Measurements from ENCODE around the gene AIF1.

DNA sequence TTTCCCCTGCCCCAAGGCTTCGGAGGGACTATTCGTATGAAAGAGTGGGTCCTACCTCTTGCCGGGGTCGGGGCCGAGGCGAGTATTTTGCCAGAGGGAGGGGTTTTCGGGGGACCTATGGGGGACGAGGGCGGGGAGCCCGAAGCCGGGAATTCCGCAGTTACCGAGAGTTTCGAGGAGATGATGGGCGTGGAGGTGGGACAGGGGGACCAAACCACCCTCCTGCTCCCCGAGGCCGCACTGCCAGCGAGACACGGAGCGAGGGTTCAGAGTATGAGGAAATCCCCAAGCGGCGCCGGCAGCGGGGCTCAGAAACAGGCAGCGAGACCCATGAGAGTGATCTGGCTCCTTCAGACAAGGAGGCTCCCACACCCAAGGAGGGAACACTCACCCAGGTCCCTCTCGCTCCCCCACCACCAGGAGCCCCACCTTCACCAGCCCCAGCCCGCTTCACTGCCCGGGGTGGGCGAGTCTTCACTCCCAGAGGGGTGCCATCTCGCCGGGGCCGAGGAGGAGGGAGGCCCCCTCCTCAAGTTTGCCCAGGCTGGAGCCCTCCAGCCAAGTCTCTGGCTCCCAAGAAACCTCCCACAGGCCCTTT, 16.7 kb downstream of the AIF1 start:
- TF ChIP-seq, protein P1, sequence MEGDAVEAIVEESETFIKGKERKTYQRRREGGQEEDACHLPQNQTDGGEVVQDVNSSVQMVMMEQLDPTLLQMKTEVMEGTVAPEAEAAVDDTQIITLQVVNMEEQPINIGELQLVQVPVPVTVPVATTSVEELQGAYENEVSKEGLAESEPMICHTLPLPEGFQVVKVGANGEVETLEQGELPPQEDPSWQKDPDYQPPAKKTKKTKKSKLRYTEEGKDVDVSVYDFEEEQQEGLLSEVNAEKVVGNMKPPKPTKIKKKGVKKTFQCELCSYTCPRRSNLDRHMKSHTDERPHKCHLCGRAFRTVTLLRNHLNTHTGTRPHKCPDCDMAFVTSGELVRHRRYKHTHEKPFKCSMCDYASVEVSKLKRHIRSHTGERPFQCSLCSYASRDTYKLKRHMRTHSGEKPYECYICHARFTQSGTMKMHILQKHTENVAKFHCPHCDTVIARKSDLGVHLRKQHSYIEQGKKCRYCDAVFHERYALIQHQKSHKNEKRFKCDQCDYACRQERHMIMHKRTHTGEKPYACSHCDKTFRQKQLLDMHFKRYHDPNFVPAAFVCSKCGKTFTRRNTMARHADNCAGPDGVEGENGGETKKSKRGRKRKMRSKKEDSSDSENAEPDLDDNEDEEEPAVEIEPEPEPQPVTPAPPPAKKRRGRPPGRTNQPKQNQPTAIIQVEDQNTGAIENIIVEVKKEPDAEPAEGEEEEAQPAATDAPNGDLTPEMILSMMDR (IDR thresholded peaks at IDR 0.05 in 4 of 5, conservative IDR thresholded peaks at IDR 0.05 in 1 of 5) = no peak
- TF ChIP-seq POLR2A (IDR thresholded peaks at IDR 0.05) = no peak

Data from gastrocnemius medialis (tissue), 4 donors.